GM04503 (cell line): Measurements from ENCODE around the gene PTPRH.
"Not testable (repeated sequence)": the region's sequence is repeated elsewhere in the genome, so short reads cannot be mapped to it uniquely, and the experiment has no call there.

Experiments
- DNase-seq: peaks from one replicate; pipeline ENCODE4 v3.0.0-alpha.2; 2012; ENCODE audit warnings: low read depth

The PTPRH gene

GRCh38 chr19:55158423-55158822 lies 50.9 kb downstream of the PTPRH start:
- no peak for DNase-seq

- DNase-seq, result no peak
Observed at GRCh38 chr19:55157064-55157908, 52.0 kb downstream of the PTPRH start, which contains the start of gene TNNI3. Gene TNNI3, minus strand, starts transcription at chr19:55157732. Its CDS starts 143 bp downstream, at chr19:55157589.

- no peak for DNase-seq
Observed at GRCh38 chr19:55156202-55157063, 52.9 kb downstream of the PTPRH start.

- not testable (repeated sequence) for DNase-seq
Observed at GRCh38 chr19:55155784-55156183, 53.5 kb downstream of the PTPRH start.

GRCh38 chr19:55153652-55154264 lies 55.5 kb downstream of the PTPRH start:
- no peak for DNase-seq

- DNase-seq, result no peak
Observed at GRCh38 chr19:55152017-55152416, 57.3 kb downstream of the PTPRH start.

- DNase-seq, result no peak
Observed at GRCh38 chr19:55149078-55150003, 60.0 kb downstream of the PTPRH start, which contains the start of gene TNNT1. Gene TNNT1, minus strand, starts transcription at chr19:55149206. Its CDS starts 2,049 bp downstream, at chr19:55147157.

- no peak for DNase-seq
Observed at GRCh38 chr19:55147545-55148251, 61.6 kb downstream of the PTPRH start.

GRCh38 chr19:55146705-55147273 lies 62.5 kb downstream of the PTPRH start:
- DNase-seq, result no peak

- no peak for DNase-seq
Observed at GRCh38 chr19:55146078-55146704, 63.1 kb downstream of the PTPRH start.

- DNase-seq, result no peak
Observed at GRCh38 chr19:55145232-55145631, 64.1 kb downstream of the PTPRH start.

GRCh38 chr19:55141696-55142095 lies 67.6 kb downstream of the PTPRH start:
- DNase-seq, result no peak

- no peak for DNase-seq
Observed at GRCh38 chr19:55137915-55138314, 71.4 kb downstream of the PTPRH start.

- no peak for DNase-seq
Observed at GRCh38 chr19:55136399-55137102, 72.8 kb downstream of the PTPRH start.

- DNase-seq, result no peak
Observed at GRCh38 chr19:55134736-55135135, 74.6 kb downstream of the PTPRH start.

- no peak for DNase-seq
Observed at GRCh38 chr19:55133639-55134444, 75.5 kb downstream of the PTPRH start.

GRCh38 chr19:55132453-55133129 lies 76.7 kb downstream of the PTPRH start:
- no peak for DNase-seq

GRCh38 chr19:55131421-55131820 lies 77.9 kb downstream of the PTPRH start:
- DNase-seq, result peak; percentile 27
